Measurements from ENCODE around the gene MAPK10.
"Not testable (repeated sequence)": the region's sequence is repeated elsewhere in the genome, so short reads cannot be mapped to it uniquely, and the experiment has no call there.

The MAPK10 gene

GRCh38 chr4:86334020-86334750 is 25.7 kb downstream of the MAPK10 start:
- DNase-seq = no peak

DNA sequence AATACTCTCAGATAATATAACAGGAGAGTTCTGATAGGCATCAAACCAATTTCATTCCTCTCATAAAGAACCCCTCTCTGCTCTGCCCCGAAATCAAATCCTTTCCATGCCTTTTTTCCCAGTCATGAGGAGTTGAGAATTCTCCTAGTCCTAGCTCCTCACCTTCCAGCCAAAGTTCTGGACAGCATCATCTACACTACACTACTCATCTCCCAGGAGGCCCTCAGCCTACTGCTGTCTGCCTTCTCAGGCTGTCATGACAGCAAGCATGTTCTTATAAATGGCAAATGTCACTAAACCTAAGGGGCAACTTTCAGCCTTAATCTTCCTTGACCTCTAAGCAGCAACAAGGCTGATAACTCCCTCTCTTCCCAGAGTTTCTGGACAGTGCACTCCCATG is 26.6 kb downstream of the MAPK10 start:
- no peak for DNase-seq

DNA sequence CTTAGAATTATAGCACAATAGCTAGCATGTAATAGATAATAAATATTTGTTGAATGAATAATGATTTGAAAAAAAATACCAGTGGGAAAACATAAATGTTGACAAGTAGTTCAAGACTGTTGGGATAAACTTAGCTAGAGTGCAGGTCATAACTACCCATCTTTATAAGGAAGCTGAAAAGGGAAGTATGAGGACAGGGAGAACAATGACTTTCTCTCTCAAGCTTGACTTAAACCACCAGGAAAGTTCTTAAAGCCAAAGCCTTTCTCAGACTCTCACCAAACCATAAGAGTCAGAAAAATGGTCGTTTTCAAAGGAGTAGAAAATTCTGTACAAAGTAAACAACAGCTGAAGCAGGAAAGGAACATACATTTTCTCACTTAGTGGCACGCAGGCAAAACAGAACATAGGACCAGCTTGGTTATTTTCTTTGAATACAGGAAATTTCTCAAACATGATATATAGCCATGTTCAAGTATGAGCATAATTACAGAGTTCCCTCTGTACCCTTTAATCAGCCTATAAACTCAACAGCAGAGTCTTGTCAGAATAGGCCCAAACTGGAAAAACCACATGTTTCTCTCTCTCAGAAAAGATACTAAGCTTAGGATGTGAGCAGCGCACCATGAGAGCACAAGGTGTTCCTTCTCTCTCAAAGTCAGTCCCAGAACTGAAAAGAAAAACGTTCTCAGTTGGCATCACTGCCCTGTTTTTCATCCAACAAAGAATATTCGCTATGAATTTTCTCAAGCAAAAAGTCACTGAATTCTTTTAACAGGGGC is 28.7 kb downstream of the MAPK10 start:
- DNase-seq = no peak

DNA sequence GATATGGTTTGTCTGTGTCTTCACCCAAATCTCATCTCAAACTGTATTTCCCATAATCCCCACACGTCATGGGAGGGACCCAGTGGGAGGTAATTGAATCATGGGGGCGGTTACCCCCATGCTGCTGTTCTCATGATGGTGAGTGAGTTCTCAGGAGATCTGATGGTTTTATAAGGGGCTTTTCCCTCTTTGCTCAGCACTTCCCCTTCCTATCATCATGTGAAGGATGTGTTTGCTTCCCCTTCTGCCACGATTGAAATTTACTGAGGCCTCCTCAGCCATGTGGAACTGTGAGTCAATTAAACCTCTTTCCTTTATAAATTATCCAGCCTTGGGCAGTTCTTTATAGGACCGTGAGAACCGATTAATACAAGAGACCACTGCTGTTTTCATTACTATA is 29.4 kb downstream of the MAPK10 start:
- DNase-seq = not testable (repeated sequence)

DNA sequence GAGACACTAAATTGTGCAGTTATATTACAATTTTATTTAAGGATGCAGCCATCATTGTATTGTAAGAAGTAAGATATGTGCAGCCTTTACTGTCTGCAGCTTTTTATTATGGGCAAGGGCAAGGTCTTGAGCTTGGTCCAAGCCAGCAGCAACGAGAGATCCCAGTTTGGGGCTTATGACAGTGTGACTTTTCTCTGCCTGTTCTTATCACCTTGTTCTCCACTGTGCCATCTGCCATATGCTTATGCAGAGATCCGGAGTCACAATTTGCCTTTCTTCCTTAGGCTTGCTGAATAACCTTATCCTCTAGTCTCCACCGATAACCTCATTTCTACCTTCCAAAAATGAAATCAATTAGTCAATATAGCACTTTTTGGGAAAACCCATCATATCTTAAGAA is 30.4 kb downstream of the MAPK10 start:
- no peak for DNase-seq

DNA sequence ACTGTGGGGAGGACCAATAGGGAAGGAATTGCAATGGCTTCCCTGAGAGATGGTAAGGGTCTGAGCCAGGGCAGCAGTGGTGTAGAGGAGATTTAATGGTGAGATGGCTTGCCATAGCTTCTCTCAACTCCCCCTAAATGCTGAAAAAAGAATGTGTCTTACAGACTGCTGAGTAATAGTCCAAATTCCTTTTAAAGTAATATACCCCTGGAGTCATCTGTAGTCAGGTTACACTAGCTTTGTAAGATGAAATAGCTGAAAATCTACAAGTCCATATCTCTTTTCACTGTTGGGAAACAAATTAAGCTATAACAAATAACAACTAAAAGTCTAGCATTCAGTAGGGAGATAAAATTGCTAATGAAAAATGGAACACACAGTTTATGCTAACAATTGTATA is 33.5 kb downstream of the MAPK10 start:
- DNase-seq = no peak

DNA sequence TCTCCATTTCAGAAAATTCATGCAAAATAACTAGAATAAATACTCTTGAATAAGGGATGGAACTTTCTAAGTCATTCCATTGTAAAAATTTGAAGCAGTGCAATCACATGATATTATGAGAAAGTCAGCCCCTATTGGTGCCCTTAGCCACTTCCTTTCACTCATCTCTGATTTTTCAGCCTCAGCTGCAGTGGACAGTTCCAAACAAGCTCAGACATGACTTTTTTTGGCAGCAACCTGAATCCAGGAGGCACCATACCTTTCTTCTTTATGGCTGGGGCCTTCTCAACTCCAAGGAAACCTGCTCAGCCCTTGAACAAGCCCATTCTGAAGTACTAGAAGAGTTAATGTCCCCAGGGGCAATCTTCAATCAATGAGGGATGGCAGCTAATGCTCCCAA is 40.5 kb downstream of the MAPK10 start:
- DNase-seq = no peak

DNA sequence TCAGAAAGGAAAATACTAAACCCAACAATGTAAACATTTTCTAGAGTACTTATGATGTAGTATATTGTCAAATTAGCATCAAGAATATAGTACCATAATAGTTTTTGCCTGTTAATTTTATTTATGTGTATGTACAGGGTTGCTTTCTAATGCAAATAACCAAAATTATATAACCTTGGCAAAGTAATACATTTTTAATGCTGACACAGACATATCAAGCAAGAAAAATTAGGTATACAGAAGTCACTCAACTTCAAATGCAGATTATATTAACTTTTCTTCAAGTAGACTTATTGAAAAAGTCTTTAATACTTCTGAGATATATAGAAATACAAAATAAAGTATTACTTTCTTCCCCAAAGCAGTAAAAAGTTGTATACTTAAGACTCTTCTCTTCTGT is 44.3 kb downstream of the MAPK10 start:
- DNase-seq = no peak

- DNase-seq = no peak
These were observed 46.2 kb downstream of the MAPK10 start for GRCh38 chr4:86313656-86314055.

- no peak for DNase-seq
These were observed 52.4 kb downstream of the MAPK10 start for GRCh38 chr4:86307432-86307831.

DNA sequence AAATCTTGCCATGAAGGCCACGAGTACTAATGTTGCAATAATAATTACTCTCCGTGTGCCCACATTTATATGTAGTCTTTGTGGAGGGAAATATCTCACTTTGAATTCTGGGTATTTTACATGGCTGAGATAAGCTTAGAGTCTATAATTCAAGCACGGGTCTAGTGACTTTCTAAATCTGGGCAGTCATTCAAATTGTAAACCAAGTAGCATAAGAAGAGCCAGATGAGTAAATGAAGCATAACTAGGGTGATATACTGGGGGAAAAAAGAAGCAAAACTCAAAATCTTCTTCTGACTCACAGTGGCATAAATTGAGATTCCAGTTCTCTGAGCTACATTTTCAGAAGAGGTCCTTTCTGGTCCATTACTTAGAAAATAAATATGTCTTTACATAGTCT is 53.0 kb downstream of the MAPK10 start:
- no peak for DNase-seq

DNA sequence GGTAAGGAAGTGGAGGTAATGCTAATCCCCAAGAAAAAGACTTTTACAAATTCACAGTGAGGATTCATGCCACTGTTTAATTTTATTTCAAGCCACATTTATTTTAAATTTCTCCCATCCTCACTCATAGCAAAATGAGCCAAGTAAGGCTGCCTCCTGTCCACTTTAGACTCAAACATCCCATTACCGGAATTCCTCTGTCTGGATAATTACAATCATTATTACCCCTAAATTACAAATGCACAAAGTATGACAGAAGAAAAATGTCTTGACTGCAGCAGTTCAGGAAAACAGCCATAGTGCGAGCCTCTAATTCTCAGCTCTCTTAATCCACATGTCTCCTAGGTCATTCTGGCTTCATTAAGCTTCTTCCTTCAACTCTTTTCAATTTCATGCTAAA is 57.0 kb downstream of the MAPK10 start:
- DNase-seq = no peak

- DNase-seq = no peak
These were observed 57.6 kb downstream of the MAPK10 start for GRCh38 chr4:86302251-86302650.

DNA sequence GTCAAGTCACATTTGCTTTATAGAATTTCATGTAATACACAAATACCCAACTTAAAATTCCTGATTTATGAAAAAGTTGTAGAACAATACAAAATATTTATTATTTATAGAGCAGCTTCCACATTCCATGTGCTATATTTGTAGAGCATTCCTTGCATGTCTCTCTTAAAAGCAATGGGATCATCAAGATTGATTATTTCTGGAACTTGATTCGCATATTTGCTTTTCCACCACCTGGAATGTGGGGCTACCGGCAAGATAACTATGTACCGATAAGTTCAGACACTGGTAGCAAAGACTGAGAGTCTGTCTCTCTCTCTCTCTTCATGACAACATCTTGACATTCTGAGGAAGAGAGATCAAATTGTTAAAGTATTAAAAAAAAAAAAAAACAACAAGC is 59.3 kb downstream of the MAPK10 start:
- no peak for DNase-seq

- no peak for DNase-seq
These were observed 63.0 kb downstream of the MAPK10 start for GRCh38 chr4:86296865-86297264.

DNA sequence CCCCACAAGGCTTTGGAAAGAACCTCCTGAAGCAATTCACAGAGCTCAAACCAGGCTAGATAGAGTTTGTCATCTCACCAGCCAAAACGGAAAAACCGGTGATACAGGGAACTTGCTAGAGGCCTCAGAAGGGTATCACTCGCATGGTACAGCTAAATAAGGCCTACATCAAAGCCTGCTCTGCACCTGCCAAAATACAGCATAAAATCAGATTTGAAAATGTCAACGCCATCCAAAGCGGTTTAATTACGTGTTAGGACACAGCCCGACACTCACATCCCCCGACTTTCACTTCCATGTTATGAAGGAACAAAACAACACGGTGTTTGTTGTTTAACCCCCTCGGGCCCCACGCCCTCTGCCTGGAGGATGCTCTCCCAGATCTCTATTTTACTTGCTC is 65.0 kb downstream of the MAPK10 start:
- no peak for DNase-seq

GRCh38 chr4:86291180-86291579 is 68.7 kb downstream of the MAPK10 start:
- DNase-seq = no peak

DNA sequence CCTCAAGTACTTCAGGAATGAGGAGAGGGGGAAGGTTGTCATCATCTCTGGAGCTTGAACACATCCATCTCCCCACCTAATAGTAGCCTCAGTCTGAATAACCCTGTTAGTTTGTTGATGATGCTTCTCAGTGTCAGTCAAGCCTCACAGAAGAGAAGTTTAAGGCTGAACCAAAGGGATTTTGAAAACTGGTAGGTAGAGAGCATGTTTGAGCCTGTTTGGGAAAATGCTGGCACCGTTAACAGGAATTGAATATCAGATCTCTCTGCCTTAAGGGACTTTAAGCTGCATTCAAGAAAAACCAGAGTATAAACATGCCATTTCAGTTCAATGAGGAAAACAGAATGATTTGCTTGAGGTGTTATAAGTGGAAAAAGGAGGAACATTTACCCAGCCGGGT is 73.1 kb downstream of the MAPK10 start:
- DNase-seq = no peak

DNA sequence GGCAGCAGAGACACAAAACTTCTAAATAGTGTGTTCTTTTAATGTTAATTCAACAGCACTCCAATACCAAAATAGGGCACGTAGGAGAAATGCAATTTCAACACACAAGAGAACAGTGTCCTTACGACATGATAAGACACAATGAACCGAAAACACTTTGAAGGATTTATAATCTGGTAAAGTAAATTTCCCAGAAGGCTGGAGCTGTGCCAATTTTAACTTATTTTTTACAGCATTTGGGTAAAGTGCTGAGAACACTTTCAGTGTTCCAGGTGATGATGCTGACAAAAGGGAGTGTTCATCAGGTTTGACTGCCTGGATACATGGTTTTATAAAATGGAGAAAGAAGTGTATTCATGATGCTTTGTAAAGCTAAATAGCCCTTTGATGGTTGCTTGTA is 76.5 kb downstream of the MAPK10 start:
- no peak for DNase-seq

GRCh38 chr4:86280246-86280645 is 79.6 kb downstream of the MAPK10 start:
- no peak for DNase-seq

DNA sequence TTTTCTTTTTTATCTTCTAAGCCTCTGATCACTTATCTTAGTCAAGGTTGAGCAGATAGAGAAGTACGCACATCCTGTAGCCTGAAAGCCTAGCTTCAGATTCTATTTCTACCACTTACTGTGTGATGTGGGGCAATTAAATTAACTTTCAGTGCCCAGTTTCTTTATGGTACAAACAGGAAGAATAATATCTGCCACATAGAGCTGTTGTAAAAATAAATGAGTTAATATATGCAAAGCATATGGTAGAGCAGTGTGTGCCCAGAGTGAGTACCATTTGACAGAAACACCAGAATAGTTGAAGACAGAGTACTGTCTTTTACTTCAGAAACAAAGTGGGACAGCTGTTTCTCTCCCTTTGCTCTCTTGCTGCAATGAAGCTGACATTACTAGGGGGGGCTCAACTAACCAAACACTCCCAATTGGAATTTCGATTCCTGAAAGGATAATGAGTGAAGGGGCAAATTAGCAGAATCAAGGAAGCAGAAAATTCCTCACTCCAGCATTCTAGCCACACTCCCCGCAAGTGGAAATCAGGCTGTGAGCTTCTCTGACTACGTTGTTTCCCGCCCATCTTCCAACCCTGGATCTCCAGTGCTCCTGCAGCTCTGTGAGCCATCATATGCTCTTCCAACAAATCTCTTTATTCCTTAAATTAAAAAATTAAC is 80.4 kb downstream of the MAPK10 start:
- DNase-seq = no peak

GRCh38 chr4:86278126-86278525 is 81.7 kb downstream of the MAPK10 start:
- no peak for DNase-seq

DNA sequence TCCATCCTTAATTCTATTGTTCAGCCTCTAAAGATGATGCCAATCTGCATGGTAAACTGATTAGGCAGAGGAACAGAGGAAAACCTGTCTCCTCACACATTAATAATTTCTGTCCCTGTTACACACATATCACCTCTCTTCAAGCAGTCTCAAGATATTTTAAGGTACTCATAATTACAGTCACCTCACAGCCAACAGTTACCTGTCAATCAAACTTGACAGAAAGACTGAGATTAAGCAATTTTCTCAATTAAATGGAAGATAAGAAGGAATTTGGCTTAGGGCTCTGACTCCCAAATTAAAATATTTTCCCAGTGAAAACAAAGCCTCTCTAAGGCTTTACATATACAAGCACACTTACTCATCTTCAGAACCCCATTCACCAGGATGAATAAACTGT is 85.2 kb downstream of the MAPK10 start:
- DNase-seq = no peak

GRCh38 chr4:86272669-86273068 is 87.2 kb downstream of the MAPK10 start:
- no peak for DNase-seq

All from stimulated activated CD4-positive, alpha-beta T cell treated with anti-CD3 and anti-CD28 coated beads, Interleukin-2, amount 100 ng/mL, for 48 hours (primary cell).